K562 (cell line): ENCODE data around the gene PKD1. TPM values are rescaled to one million over a fixed set of nuclear protein-coding genes. Genes with fewer than 3 reads are reported as not detected.

Source experiments
- BCL6 ChIP-seq: fragments of 250-450 bp; sonication (Bioruptor Pico); IDR thresholded peaks from 2 replicates; pipeline ENCODE4 v1.4.0; 2020
- CCNT2 ChIP-seq: IDR thresholded peaks from 2 replicates; pipeline ENCODE4 v1.6.1; 2011; ENCODE audit warnings: borderline replicate concordance, low read depth, mild to moderate bottlenecking, moderate library complexity, mixed read lengths, low read length; ENCODE audit not compliant: insufficient read length; ENCODE audit errors: extremely low read depth
- CREB1 ChIP-seq, 2 experiments: sonication (generic) in 1 of 2; formaldehyde crosslinking in 1 of 2; IDR thresholded peaks; 2 replicates each; pipeline versions ENCODE4 v1.6.1 to v1.8.0; 2012 to 2022; ENCODE audit warnings: inconsistent platforms in 1 of 2, mild to moderate bottlenecking in 1 of 2, missing genetic modification reagents in 1 of 2, moderate library complexity in 1 of 2
- DIDO1 ChIP-seq: fragments of 450-650 bp; IDR thresholded peaks from 2 replicates; pipeline ENCODE4 v1.6.1; 2016; ENCODE audit warnings: low read depth, missing biosample characterization, missing genetic modification characterization
- ETV1 ChIP-seq: fragments of 450-650 bp; conservative IDR thresholded peaks from 2 replicates; pipeline ENCODE4 v1.6.1; 2016; ENCODE audit warnings: missing genetic modification characterization, control low read depth, low read depth, missing compliant biosample characterization
- HCFC1 ChIP-seq: IDR thresholded peaks from 2 replicates; pipeline ENCODE4 v1.6.1; 2012; ENCODE audit warnings: low read depth, low read length, improper control_type of control experiment
- KDM2B ChIP-seq: fragments of 250-450 bp; sonication (Bioruptor Pico); IDR thresholded peaks from 2 replicates; pipeline ENCODE4 v1.8.0; 2021; ENCODE audit warnings: mild to moderate bottlenecking, moderate library complexity
- MLX ChIP-seq, 2 experiments: fragments of 450-650 bp in 1 of 2; sonication (generic) in 1 of 2; formaldehyde crosslinking; conservative IDR thresholded peaks; 2 replicates each; pipeline versions ENCODE4 v1.4.0 to v1.8.1; 2020 to 2022; ENCODE audit warnings: mild to moderate bottlenecking in 1 of 2, missing genetic modification reagents in 1 of 2
- POLR3G ChIP-seq: IDR thresholded peaks from 2 replicates; pipeline ENCODE4 v1.6.1; 2011; ENCODE audit not compliant: insufficient read length, insufficient replicate concordance; ENCODE audit errors: extremely low read depth
- RAD51 ChIP-seq: fragments of 450-650 bp; IDR thresholded peaks from 2 replicates; pipeline ENCODE4 v1.7.1; 2016; ENCODE audit warnings: low read depth, mild to moderate bottlenecking, borderline replicate concordance
- RB1 ChIP-seq: fragments of 450-650 bp; IDR thresholded peaks from 2 replicates; pipeline ENCODE4 v1.6.1; 2017; ENCODE audit warnings: low read depth, mild to moderate bottlenecking
- RBFOX2 ChIP-seq: fragments of 200-400 bp; formaldehyde crosslinking; IDR thresholded peaks from 2 replicates; pipeline ENCODE4 v1.6.1; 2017; ENCODE audit warnings: low read depth, mild to moderate bottlenecking, low read length, moderate library complexity
- RFX1 ChIP-seq: fragments of 450-650 bp; IDR thresholded peaks from 2 replicates; pipeline ENCODE4 v1.6.1; 2016; ENCODE audit warnings: mild to moderate bottlenecking, moderate library complexity
- SP2 ChIP-seq: IDR thresholded peaks from 2 replicates; pipeline ENCODE4 v1.6.1; 2011; ENCODE audit warnings: mild to moderate bottlenecking, low read depth, low read length, moderate library complexity; ENCODE audit not compliant: poor library complexity, severe bottlenecking; ENCODE audit errors: extremely low read depth
- SREBF1 ChIP-seq: fragments of 150-350 bp; IDR thresholded peaks from 2 replicates; pipeline ENCODE4 v1.6.1; 2014; ENCODE audit warnings: antibody characterized with exemption, low read depth, low read length, borderline replicate concordance
- THAP12 ChIP-seq: fragments of 250-450 bp; sonication (Bioruptor Pico); IDR thresholded peaks from 2 replicates; pipeline ENCODE4 v1.9.0; 2021; ENCODE audit warnings: mild to moderate bottlenecking, inconsistent platforms
- ZBTB7A ChIP-seq: IDR thresholded peaks from 2 replicates; pipeline ENCODE4 v1.6.1; 2011; ENCODE audit warnings: low read depth, mild to moderate bottlenecking, low read length, moderate library complexity, borderline replicate concordance; ENCODE audit not compliant: control insufficient read depth
- ZNF347 ChIP-seq: fragments of 450-650 bp; formaldehyde crosslinking; IDR thresholded peaks from 2 replicates; pipeline ENCODE4 v1.4.0; 2020; ENCODE audit warnings: low read depth, mild to moderate bottlenecking, moderate library complexity
- ZNF511 ChIP-seq: sonication (generic); formaldehyde crosslinking; IDR thresholded peaks from 2 replicates; pipeline ENCODE4 v1.8.0; 2022; ENCODE audit warnings: mild to moderate bottlenecking, missing genetic modification reagents
- ZNF766 ChIP-seq: fragments of 200-800 bp; sonication (Bioruptor generic); conservative IDR thresholded peaks from 2 replicates; pipeline ENCODE4 v1.6.1; 2016; ENCODE audit warnings: missing genetic modification characterization, missing compliant biosample characterization
- ZSCAN29 ChIP-seq: fragments of 450-650 bp; IDR thresholded peaks from 2 replicates; pipeline ENCODE4 v1.6.1; 2017
- polyA plus RNA-seq, 8 experiments: library from polyadenylated mRNA; depleted of rRNA in 4 of 8; stranded (reverse) in 5 of 8; unstranded in 3 of 8; fragments of >200 nt; fragmentation: Nextera tagmentation in 2 of 8; fragmentation: Illumina TruSeq in 1 of 8; extraction: Ambion mirVana in 2 of 8; extraction: Trizol in 1 of 8; gene quantifications; 2 replicates each; pipeline versions ENCODE4 v1.2.1 to v1.2.3, GENCODE V29; 2011 to 2014; ENCODE audit warnings: inconsistent platforms in 1 of 8, missing spikeins in 1 of 8
- total RNA-seq, 7 experiments: library from RNA; depleted of rRNA in 6 of 7; stranded (reverse); fragments of >200 nt in 6 of 7; fragmentation: Illumina TruSeq in 2 of 7; extraction: Trizol in 2 of 7; gene quantifications; 2 replicates each; pipeline versions ENCODE4 v1.2.1 to v1.2.3, GENCODE V29; 2011 to 2021; ENCODE audit warnings: low replicate concordance in 1 of 7
- TF ChIP-seq, protein P1 (sequence below): sonication (generic); formaldehyde crosslinking; IDR thresholded peaks from 2 replicates; pipeline ENCODE4 v1.4.0; 2020; ENCODE audit warnings: mild to moderate bottlenecking, missing genetic modification reagents

The PKD1 gene
- total and polyA plus RNA-seq, 9 of the 15 experiments (the other 6 are each of a cell fraction or from before 2014, with no cell fraction given): 0.23 to 93.5 (median 12.6) TPM

GRCh38 chr16:2047330-2048115, 88.2 kb downstream of the PKD1 start, which contains the start of the genes NTHL1 and TSC2 (continued):
- TF ChIP-seq, protein P1, sequence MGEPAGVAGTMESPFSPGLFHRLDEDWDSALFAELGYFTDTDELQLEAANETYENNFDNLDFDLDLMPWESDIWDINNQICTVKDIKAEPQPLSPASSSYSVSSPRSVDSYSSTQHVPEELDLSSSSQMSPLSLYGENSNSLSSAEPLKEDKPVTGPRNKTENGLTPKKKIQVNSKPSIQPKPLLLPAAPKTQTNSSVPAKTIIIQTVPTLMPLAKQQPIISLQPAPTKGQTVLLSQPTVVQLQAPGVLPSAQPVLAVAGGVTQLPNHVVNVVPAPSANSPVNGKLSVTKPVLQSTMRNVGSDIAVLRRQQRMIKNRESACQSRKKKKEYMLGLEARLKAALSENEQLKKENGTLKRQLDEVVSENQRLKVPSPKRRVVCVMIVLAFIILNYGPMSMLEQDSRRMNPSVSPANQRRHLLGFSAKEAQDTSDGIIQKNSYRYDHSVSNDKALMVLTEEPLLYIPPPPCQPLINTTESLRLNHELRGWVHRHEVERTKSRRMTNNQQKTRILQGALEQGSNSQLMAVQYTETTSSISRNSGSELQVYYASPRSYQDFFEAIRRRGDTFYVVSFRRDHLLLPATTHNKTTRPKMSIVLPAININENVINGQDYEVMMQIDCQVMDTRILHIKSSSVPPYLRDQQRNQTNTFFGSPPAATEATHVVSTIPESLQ: no peak
- peak; percentile 47; the same call in 1 of the 2 replicates for TF ChIP-seq ZBTB7A
- no peak for TF ChIP-seq SP2
- TF ChIP-seq ETV1: peak; percentile 82
- TF ChIP-seq RAD51: peak; percentile 98
- TF ChIP-seq BCL6 (CRISPR knock-in tag): no peak
- no peak for TF ChIP-seq ZNF347 (CRISPR knock-in tag)
- TF ChIP-seq KDM2B (CRISPR knock-in tag): peak; percentile 82; the same call in 1 of the 2 replicates
- no peak for TF ChIP-seq RFX1
- peak; percentile 67; the same call in 1 of the 2 replicates for TF ChIP-seq SREBF1
- TF ChIP-seq RBFOX2: peak; percentile 72
- no peak for TF ChIP-seq ZSCAN29
- TF ChIP-seq DIDO1 (tag): peak; percentile 39; the same call in 1 of the 2 replicates
- peak; percentile 15; the same call in 1 of the 2 replicates for TF ChIP-seq ZNF511 (CRISPR knock-in tag)
- no peak for TF ChIP-seq POLR3G
- no peak for TF ChIP-seq THAP12 (CRISPR knock-in tag)
- TF ChIP-seq CCNT2: peak; percentile 61
- peak; percentile 81 for TF ChIP-seq CREB1 (IDR thresholded peaks at IDR 0.05)
- peak; percentile 88 for TF ChIP-seq CREB1 (CRISPR knock-in tag; IDR thresholded peaks at IDR 0.05)
- TF ChIP-seq HCFC1: peak; percentile 100
- peak; percentile 79 for TF ChIP-seq RB1
- TF ChIP-seq ZNF766 (CRISPR knock-in tag): peak; percentile 88; the same call in 1 of the 2 replicates
- TF ChIP-seq MLX (CRISPR knock-in tag; conservative IDR thresholded peaks at IDR 0.05): 0 out of 4 replicates have a peak, but pooled peaks of 1 of the 2 experiments have one; percentile 33
